ENCODE data around the gene PTGES3L. TPM values are rescaled to one million over a fixed set of nuclear protein-coding genes. Genes with fewer than 3 reads are reported as not detected.

Gene PTGES3L
- total RNA-seq, 1 experiment from 2014 or later: 1.7 TPM

DNA sequence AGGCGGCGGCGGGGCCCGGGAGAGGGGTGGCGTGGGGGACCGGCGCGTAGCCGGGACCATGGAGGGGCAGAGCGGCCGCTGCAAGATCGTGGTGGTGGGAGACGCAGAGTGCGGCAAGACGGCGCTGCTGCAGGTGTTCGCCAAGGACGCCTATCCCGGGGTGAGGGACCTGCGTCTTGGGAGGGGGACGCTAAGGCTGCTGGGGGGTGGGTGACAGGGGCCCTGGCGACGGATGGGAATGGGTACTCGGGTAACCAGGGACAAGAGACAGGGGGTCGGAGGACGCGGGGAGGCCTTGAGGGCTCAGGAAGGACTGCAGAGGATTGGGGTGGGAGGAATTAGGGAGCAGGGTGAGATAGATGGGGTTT lies 45.4 kb upstream of the PTGES3L start:
- intact Hi-C loops (cut with micrococcal nuclease): loop anchor here (2.0 kb wide), 1 partner anchor 100 kb away; the partner anchor contains the start of gene BRCA1
- H3K9ac ChIP-seq (ENCODE audit: low read length): no peak overlapping the region
- CTCF ChIA-PET: interaction anchor here (1.4 to 1.8 kb wide), 3 partner anchors 14 to 146 kb away, joined by 3 to 12 read pairs (median 6); partner anchors contain the start of genes NBR1 and RPL27

More for the DNA sequence above, 45.4 kb upstream of the PTGES3L start:
- BruUV-seq (replicated peaks): no TSS peak
- ChIA-PET RAD21 (ENCODE audit: low non-redundant PET in 1 of 2, low total read pairs in 2 of 2, uncharacterized antibody in 2 of 2, unreplicated experiment in 2 of 2) (no interaction called here), POLR2A (interaction anchor here (2.0 to 3.9 kb wide), 2 partner anchors 27 to 291 kb away, joined by 21 to 30 read pairs; partner anchors contain the start of gene RPL27)
- Histone ChIP-seq H2AFZ (ENCODE audit: low read depth, low read length, poor library complexity, severe bottlenecking) (no peak overlapping the region), H3K36me3 (ENCODE audit: control insufficient read depth in 1 of 2, insufficient read depth in 2 of 2, low read length in 2 of 2) (no peaks in the 10 kb centered on the region), H3K27ac (ENCODE audit: low read depth, low read length) (no peak overlapping the region), H3K9me3 (ENCODE audit: control insufficient read depth in 1 of 2, insufficient read depth in 1 of 2, low read depth in 1 of 2, low read length in 2 of 2) (no peaks in the 10 kb centered on the region), H3K4me3 (replicated peaks in 1 of 2; ENCODE audit: low read depth in 1 of 2, low read length in 2 of 2) (no peak overlapping the region), H4K20me1 (ENCODE audit: insufficient read depth) (no peaks in the 10 kb centered on the region), H3K79me2 (ENCODE audit: insufficient read depth, low read length) (peaks cover 8% of the 10 kb centered on the region; the same call in 1 of the 2 replicates), H3K9me2 (ENCODE audit: insufficient read depth) (no peaks in the 10 kb centered on the region), H3K4me2 (ENCODE audit: low read length) (no peak overlapping the region), H3K27me3 (ENCODE audit: insufficient read depth, low read length) (no peaks in the 10 kb centered on the region), H3K4me1 (ENCODE audit: control insufficient read depth in 1 of 2, insufficient read depth in 2 of 2, low read length in 2 of 2) (peaks cover 8 to 32% of the 10 kb centered on the region in 2 experiments; a peak in 3 of 4 replicates)
- ATAC-seq (no peak), DNase-seq (ENCODE audit: low read depth, low spot score) (no peak)
- TF ChIP-seq SRF (IDR thresholded peaks at IDR 0.05; ENCODE audit: low read depth): no peak
- TF ChIP-seq, protein P1, sequence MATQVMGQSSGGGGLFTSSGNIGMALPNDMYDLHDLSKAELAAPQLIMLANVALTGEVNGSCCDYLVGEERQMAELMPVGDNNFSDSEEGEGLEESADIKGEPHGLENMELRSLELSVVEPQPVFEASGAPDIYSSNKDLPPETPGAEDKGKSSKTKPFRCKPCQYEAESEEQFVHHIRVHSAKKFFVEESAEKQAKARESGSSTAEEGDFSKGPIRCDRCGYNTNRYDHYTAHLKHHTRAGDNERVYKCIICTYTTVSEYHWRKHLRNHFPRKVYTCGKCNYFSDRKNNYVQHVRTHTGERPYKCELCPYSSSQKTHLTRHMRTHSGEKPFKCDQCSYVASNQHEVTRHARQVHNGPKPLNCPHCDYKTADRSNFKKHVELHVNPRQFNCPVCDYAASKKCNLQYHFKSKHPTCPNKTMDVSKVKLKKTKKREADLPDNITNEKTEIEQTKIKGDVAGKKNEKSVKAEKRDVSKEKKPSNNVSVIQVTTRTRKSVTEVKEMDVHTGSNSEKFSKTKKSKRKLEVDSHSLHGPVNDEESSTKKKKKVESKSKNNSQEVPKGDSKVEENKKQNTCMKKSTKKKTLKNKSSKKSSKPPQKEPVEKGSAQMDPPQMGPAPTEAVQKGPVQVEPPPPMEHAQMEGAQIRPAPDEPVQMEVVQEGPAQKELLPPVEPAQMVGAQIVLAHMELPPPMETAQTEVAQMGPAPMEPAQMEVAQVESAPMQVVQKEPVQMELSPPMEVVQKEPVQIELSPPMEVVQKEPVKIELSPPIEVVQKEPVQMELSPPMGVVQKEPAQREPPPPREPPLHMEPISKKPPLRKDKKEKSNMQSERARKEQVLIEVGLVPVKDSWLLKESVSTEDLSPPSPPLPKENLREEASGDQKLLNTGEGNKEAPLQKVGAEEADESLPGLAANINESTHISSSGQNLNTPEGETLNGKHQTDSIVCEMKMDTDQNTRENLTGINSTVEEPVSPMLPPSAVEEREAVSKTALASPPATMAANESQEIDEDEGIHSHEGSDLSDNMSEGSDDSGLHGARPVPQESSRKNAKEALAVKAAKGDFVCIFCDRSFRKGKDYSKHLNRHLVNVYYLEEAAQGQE (IDR thresholded peaks at IDR 0.05; ENCODE audit: low read depth): no peak

All from HCT116 (cell line).